ENCODE data around the gene IFIT2. TPM values are rescaled to one million over a fixed set of nuclear protein-coding genes. Genes with fewer than 3 reads are reported as not detected.

IFIT2 gene
- total and polyA plus RNA-seq, 2 donors (not counting 3 experiments of a cell fraction or from before 2014, with no cell fraction given): 0.23 to 1.4 TPM

DNA sequence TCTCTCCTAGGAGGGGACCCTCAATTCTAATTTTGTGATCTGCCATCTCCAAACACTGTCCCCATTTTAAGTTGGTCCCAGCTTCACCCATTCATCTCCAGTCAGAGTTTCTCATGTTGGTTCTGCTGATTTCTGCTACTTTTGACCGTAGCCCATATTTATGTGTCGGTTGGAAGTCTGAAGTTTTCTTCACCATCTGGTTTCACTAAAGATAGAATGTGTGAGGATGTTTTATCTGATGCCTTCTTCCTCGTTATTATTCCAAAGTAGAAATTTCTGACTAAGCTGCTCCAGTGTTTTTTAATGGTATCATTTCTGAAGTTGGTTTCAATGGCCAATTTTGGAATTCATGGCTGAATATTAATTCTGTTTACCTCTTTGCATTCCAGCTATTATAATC is 21.3 kb upstream of the IFIT2 start:
- H3K27ac ChIP-seq (ENCODE audit: insufficient read depth, low read depth, low read length): no peak overlapping the region
- intact Hi-C loops (cut with micrococcal nuclease) (no loop called here), dilution Hi-C loops (cut with MboI; ENCODE audit: extremely low pct_ligation_motif_present, low sequenced_read_pairs) (no loop called here)
- no TSS peak for BruUV-seq (replicated peaks)
- CTCF ChIA-PET: interaction anchor here (6.3 kb wide), 1 partner anchor 89 kb away, joined by 31 read pairs; no protein-coding TSS in a partner anchor
- FAIRE-seq: no peak
- peaks cover 38 to 67% of the 10 kb centered on the region in 2 experiments for H3K27me3 ChIP-seq (ENCODE audit: control insufficient read depth in 2 of 2, insufficient read depth in 2 of 2, low read length in 2 of 2)
- POLR2A ChIA-PET: no interaction called here
- no peak overlapping the region for H2AFZ ChIP-seq (ENCODE audit: low read depth, low read length)
- H3K4me3 ChIP-seq (replicated peaks in 1 of 3; ENCODE audit: insufficient read depth in 1 of 3, low read depth in 1 of 3, low read length in 3 of 3): no peak overlapping the region
- peaks cover 3% of the 10 kb centered on the region for H4K20me1 ChIP-seq (replicated peaks; ENCODE audit: control insufficient read depth, extremely low read depth, insufficient read depth, low read length)
- H3K36me3 ChIP-seq (ENCODE audit: control insufficient read depth in 2 of 2, extremely low read depth in 1 of 2, insufficient read depth in 2 of 2, low read length in 2 of 2): no peaks in the 10 kb centered on the region
- H3K9ac ChIP-seq (replicated peaks; ENCODE audit: extremely low read depth, insufficient read depth, low read length): no peak overlapping the region
- no peaks in the 10 kb centered on the region for H3K9me3 ChIP-seq (replicated peaks; ENCODE audit: control insufficient read depth, insufficient read depth, low read length)
- H3K9me1 ChIP-seq (replicated peaks; ENCODE audit: control insufficient read depth, extremely low read depth, insufficient read depth, low read length): no peaks in the 10 kb centered on the region
- DNase-seq (ENCODE audit: low read depth, low spot score): no peak
- no peak overlapping the region for H3K4me2 ChIP-seq (ENCODE audit: insufficient read depth, low read length)
- no peaks in the 10 kb centered on the region for H3K79me2 ChIP-seq (ENCODE audit: control insufficient read depth, insufficient read depth, low read length)
- no peak for TF ChIP-seq FOS (IDR thresholded peaks at IDR 0.05; ENCODE audit: borderline replicate concordance, insufficient read depth, low read length)
- TF ChIP-seq, protein P1, sequence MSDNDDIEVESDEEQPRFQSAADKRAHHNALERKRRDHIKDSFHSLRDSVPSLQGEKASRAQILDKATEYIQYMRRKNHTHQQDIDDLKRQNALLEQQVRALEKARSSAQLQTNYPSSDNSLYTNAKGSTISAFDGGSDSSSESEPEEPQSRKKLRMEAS (IDR thresholded peaks at IDR 0.05; ENCODE audit: insufficient read depth, insufficient read length): no peak
- TF ChIP-seq POLR2A (IDR thresholded peaks at IDR 0.05; ENCODE audit: low read depth, low read length): no peak
- no peak for TF ChIP-seq POLR2AphosphoS5 (IDR thresholded peaks at IDR 0.05; ENCODE audit: insufficient read depth, low read depth, low read length)
- TF ChIP-seq JUN (IDR thresholded peaks at IDR 0.05; ENCODE audit: borderline replicate concordance, insufficient read depth, insufficient read length, low read depth): no peak
- TF ChIP-seq GATA2 (IDR thresholded peaks at IDR 0.05; ENCODE audit: insufficient read depth, insufficient read length, low read depth, low read length): no peak
- TF ChIP-seq, protein P2, sequence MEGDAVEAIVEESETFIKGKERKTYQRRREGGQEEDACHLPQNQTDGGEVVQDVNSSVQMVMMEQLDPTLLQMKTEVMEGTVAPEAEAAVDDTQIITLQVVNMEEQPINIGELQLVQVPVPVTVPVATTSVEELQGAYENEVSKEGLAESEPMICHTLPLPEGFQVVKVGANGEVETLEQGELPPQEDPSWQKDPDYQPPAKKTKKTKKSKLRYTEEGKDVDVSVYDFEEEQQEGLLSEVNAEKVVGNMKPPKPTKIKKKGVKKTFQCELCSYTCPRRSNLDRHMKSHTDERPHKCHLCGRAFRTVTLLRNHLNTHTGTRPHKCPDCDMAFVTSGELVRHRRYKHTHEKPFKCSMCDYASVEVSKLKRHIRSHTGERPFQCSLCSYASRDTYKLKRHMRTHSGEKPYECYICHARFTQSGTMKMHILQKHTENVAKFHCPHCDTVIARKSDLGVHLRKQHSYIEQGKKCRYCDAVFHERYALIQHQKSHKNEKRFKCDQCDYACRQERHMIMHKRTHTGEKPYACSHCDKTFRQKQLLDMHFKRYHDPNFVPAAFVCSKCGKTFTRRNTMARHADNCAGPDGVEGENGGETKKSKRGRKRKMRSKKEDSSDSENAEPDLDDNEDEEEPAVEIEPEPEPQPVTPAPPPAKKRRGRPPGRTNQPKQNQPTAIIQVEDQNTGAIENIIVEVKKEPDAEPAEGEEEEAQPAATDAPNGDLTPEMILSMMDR (IDR thresholded peaks at IDR 0.05; ENCODE audit: extremely low read depth in 1 of 2, insufficient read depth in 1 of 2, low read depth in 1 of 2, low read length in 2 of 2): no peak
- TF ChIP-seq EZH2 (IDR thresholded peaks at IDR 0.05; ENCODE audit: borderline replicate concordance, low read depth, low read length, severe bottlenecking): no peak
- TF ChIP-seq MYC (IDR thresholded peaks at IDR 0.05; ENCODE audit: low read depth, low read length): no peak
- H3K4me1 ChIP-seq (ENCODE audit: control insufficient read depth, extremely low read depth, insufficient read depth, low read length): peaks cover 38% of the 10 kb centered on the region

All from endothelial cell of umbilical vein (primary cell).